ENCODE results near the gene PATL2. TPM values are rescaled to one million over a fixed set of nuclear protein-coding genes. Genes with fewer than 3 reads are reported as not detected.
"Not testable (repeated sequence)": the region's sequence is repeated elsewhere in the genome, so short reads cannot be mapped to it uniquely, and the experiment has no call there.

Gene PATL2
- total RNA-seq, 1 donor from 2014 or later = not detected

DNA sequence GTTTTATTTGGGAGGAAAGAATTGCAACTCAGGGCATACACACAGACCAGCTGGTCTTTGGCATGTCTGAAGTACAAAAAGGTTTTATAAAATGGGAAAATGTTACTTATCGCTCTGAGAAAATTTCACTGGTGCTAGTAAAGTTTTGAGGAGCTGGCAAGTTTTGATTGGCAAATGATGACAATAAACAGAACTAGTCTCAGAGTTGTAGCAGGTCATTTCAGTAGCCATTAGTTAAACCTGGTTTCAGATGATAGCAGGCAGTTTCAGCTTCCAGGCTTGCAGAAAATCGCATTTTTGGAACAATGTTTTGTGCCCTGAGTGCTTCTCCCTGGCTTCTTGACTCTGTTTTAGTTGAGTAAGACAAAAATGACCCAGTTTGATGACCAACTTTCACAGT lies 10.9 kb upstream of the PATL2 start:
- Mint-ChIP-seq H3K27ac (ENCODE audit: unreplicated experiment) (no peak overlapping the region), H3K9me3 (ENCODE audit: unreplicated experiment) (peaks cover 2% of the 10 kb centered on the region), H3K36me3 (ENCODE audit: unreplicated experiment) (no peaks in the 10 kb centered on the region), H3K4me1 (ENCODE audit: low read depth, unreplicated experiment) (no peaks in the 10 kb centered on the region), H3K4me3 (ENCODE audit: unreplicated experiment) (no peak overlapping the region), H3K27me3 (ENCODE audit: unreplicated experiment) (no peaks in the 10 kb centered on the region)
- no peak for DNase-seq
- TF ChIP-seq, protein P1, sequence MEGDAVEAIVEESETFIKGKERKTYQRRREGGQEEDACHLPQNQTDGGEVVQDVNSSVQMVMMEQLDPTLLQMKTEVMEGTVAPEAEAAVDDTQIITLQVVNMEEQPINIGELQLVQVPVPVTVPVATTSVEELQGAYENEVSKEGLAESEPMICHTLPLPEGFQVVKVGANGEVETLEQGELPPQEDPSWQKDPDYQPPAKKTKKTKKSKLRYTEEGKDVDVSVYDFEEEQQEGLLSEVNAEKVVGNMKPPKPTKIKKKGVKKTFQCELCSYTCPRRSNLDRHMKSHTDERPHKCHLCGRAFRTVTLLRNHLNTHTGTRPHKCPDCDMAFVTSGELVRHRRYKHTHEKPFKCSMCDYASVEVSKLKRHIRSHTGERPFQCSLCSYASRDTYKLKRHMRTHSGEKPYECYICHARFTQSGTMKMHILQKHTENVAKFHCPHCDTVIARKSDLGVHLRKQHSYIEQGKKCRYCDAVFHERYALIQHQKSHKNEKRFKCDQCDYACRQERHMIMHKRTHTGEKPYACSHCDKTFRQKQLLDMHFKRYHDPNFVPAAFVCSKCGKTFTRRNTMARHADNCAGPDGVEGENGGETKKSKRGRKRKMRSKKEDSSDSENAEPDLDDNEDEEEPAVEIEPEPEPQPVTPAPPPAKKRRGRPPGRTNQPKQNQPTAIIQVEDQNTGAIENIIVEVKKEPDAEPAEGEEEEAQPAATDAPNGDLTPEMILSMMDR (IDR thresholded peaks at IDR 0.05; ENCODE audit: partially characterized antibody, unreplicated experiment) = no peak

- Mint-ChIP-seq H3K4me1 (ENCODE audit: low read depth, unreplicated experiment) (no peaks in the 10 kb centered on the region), H3K4me3 (ENCODE audit: unreplicated experiment) (no peak overlapping the region), H3K36me3 (ENCODE audit: unreplicated experiment) (no peaks in the 10 kb centered on the region), H3K9me3 (ENCODE audit: unreplicated experiment) (no peaks in the 10 kb centered on the region), H3K27ac (ENCODE audit: unreplicated experiment) (no peak overlapping the region), H3K27me3 (ENCODE audit: unreplicated experiment) (no peaks in the 10 kb centered on the region)
- DNase-seq = no peak
- TF ChIP-seq, protein P1 (IDR thresholded peaks at IDR 0.05; ENCODE audit: partially characterized antibody, unreplicated experiment) = no peak
Measured at GRCh38 chr15:44720460-44721176, 9.5 kb upstream of the PATL2 start.

GRCh38 chr15:44720000-44720435 lies 8.9 kb upstream of the PATL2 start:
- not testable (repeated sequence) for H3K36me3 Mint-ChIP-seq (ENCODE audit: unreplicated experiment); H3K4me3 Mint-ChIP-seq (ENCODE audit: unreplicated experiment); H3K27me3 Mint-ChIP-seq (ENCODE audit: unreplicated experiment); H3K27ac Mint-ChIP-seq (ENCODE audit: unreplicated experiment); DNase-seq; H3K9me3 Mint-ChIP-seq (ENCODE audit: unreplicated experiment); H3K4me1 Mint-ChIP-seq (ENCODE audit: low read depth, unreplicated experiment)

DNA sequence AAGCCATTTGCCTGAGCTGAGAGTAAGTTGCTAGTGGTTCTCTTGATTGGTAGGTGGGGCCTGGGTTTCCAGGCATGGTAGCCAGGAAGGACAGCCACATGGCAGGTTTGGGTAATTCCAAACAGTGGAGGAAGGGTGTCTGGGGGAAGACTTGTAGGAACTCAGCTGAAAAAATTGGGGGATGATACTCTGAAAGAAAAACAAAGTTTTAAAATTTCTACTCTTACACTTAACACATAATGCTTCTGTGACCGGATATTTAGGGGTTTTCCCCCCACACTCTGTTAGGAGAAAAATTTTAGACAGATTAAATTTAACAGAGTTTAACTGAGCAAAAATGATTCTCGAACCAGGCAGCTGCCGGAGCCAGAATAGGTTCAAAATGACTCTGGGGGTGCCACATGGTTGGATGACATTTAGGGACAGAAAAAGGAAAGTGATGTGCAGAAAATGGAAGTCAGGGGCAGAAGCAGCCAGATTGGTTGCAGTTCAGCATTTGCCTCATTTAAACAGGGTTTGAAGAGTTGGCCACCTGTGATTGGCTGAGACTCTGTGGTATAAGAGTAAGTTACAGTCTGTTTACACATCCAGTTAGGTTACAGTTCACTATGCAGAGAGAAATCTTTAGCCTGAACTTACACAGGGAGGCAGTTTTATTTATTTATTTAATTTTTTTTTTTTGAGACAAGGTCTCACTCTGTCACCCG lies 8.3 kb upstream of the PATL2 start:
- no peaks in the 10 kb centered on the region for H3K9me3 Mint-ChIP-seq (ENCODE audit: unreplicated experiment)
- TF ChIP-seq, protein P1 (IDR thresholded peaks at IDR 0.05; ENCODE audit: partially characterized antibody, unreplicated experiment) = no peak
- no peaks in the 10 kb centered on the region for H3K27me3 Mint-ChIP-seq (ENCODE audit: unreplicated experiment)
- no peak overlapping the region for H3K4me3 Mint-ChIP-seq (ENCODE audit: unreplicated experiment)
- no peak for DNase-seq
- H3K27ac Mint-ChIP-seq (ENCODE audit: unreplicated experiment) = no peak overlapping the region
- no peaks in the 10 kb centered on the region for H3K4me1 Mint-ChIP-seq (ENCODE audit: low read depth, unreplicated experiment)
- no peaks in the 10 kb centered on the region for H3K36me3 Mint-ChIP-seq (ENCODE audit: unreplicated experiment)

- Mint-ChIP-seq H3K4me1 (ENCODE audit: low read depth, unreplicated experiment) (no peaks in the 10 kb centered on the region), H3K27ac (ENCODE audit: unreplicated experiment) (no peak overlapping the region), H3K4me3 (ENCODE audit: unreplicated experiment) (no peak overlapping the region), H3K9me3 (ENCODE audit: unreplicated experiment) (no peaks in the 10 kb centered on the region), H3K36me3 (ENCODE audit: unreplicated experiment) (no peaks in the 10 kb centered on the region), H3K27me3 (ENCODE audit: unreplicated experiment) (no peaks in the 10 kb centered on the region)
- DNase-seq = no peak
- TF ChIP-seq, protein P1 (IDR thresholded peaks at IDR 0.05; ENCODE audit: partially characterized antibody, unreplicated experiment) = no peak
Measured at GRCh38 chr15:44718927-44719292, 7.8 kb upstream of the PATL2 start.

Data from glutamatergic neuron (in vitro differentiated cells).